Renal pelvis (tissue), 4 donors: ENCODE data around the gene A3GALT2. TPM values are rescaled to one million over a fixed set of nuclear protein-coding genes. Genes with fewer than 3 reads are reported as not detected.
A peak's percentile ranks its signal among the peaks of the same experiment; 100 is the strongest.

ENCODE experiments used
- DNase-seq: peaks from one replicate; pipeline ENCODE4 v3.0.0-alpha.2; 2013
- polyA plus RNA-seq, 3 donors: library from polyadenylated mRNA; unstranded; fragments of 120-200 nt; gene quantifications; one replicate each; pipeline ENCODE4 v1.2.1, GENCODE V29; 2013; ENCODE audit not compliant: insufficient read length in 3 of 3

A3GALT2 gene
- polyA plus RNA-seq, 3 donors, result 0.44 to 0.51 TPM; not detected in 1

GRCh38 chr1:33350611-33351280 lies 29.8 kb upstream of the A3GALT2 start:
- DNase-seq, result no peak

- peak; percentile 85 for DNase-seq
Measured at GRCh38 chr1:33349778-33350610, 29.1 kb upstream of the A3GALT2 start.

- peak; percentile 39 for DNase-seq
Measured at GRCh38 chr1:33349081-33349759, 28.3 kb upstream of the A3GALT2 start.

- DNase-seq, result no peak
Measured at GRCh38 chr1:33348676-33349080, 27.8 kb upstream of the A3GALT2 start.

- no peak for DNase-seq
Measured at GRCh38 chr1:33348194-33348593, 27.3 kb upstream of the A3GALT2 start.

GRCh38 chr1:33347650-33347992 lies 26.7 kb upstream of the A3GALT2 start:
- no peak for DNase-seq

- DNase-seq, result no peak
Measured at GRCh38 chr1:33346927-33347649, 26.2 kb upstream of the A3GALT2 start.

- DNase-seq, result no peak
Measured at GRCh38 chr1:33346533-33346926, 25.6 kb upstream of the A3GALT2 start.

- DNase-seq, result no peak
Measured at GRCh38 chr1:33344896-33345560, 24.1 kb upstream of the A3GALT2 start.

- DNase-seq, result no peak
Measured at GRCh38 chr1:33343539-33343938, 22.6 kb upstream of the A3GALT2 start.

- DNase-seq, result peak; percentile 85
Measured at GRCh38 chr1:33342041-33342723, 21.3 kb upstream of the A3GALT2 start.

- no peak for DNase-seq
Measured at GRCh38 chr1:33341190-33341589, 20.3 kb upstream of the A3GALT2 start.

GRCh38 chr1:33339413-33339812 lies 18.5 kb upstream of the A3GALT2 start:
- no peak for DNase-seq

- DNase-seq, result no peak
Measured at GRCh38 chr1:33338440-33339211, 17.7 kb upstream of the A3GALT2 start.

- DNase-seq, result no peak
Measured at GRCh38 chr1:33338048-33338439, 17.1 kb upstream of the A3GALT2 start.

GRCh38 chr1:33337441-33337840 lies 16.5 kb upstream of the A3GALT2 start:
- DNase-seq, result no peak

GRCh38 chr1:33336580-33336979 lies 15.7 kb upstream of the A3GALT2 start:
- no peak for DNase-seq

GRCh38 chr1:33335020-33335419 lies 14.1 kb upstream of the A3GALT2 start:
- DNase-seq, result no peak

- no peak for DNase-seq
Measured at GRCh38 chr1:33334081-33334552, 13.2 kb upstream of the A3GALT2 start.

- no peak for DNase-seq
Measured at GRCh38 chr1:33332881-33333280, 12.0 kb upstream of the A3GALT2 start.
